ENCODE measurements around the gene SESN3. TPM values are rescaled to one million over a fixed set of nuclear protein-coding genes. Genes with fewer than 3 reads are reported as not detected.

The SESN3 gene
- total RNA-seq, 1 experiment from 2014 or later: 36.8 TPM

GRCh38 chr11:95264881-95265280 lies 33.9 kb upstream of the SESN3 start:
- H4K20me1 ChIP-seq (ENCODE audit: control insufficient read depth, insufficient read depth, insufficient read length): no peaks in the 10 kb centered on the region
- Mint-ChIP-seq H3K4me1 (peaks cover 12 to 18% of the 10 kb centered on the region in 2 experiments), H3K9me3 (peaks cover 0 to 5% of the 10 kb centered on the region in 2 experiments; a peak in 2 of 5 replicates), H3K27me3 (ENCODE audit: low read depth) (no peaks in the 10 kb centered on the region), H3K27ac (no peak overlapping the region), H3K4me3 (no peak overlapping the region), H3K36me3 (ENCODE audit: insufficient read depth in 1 of 3, low read depth in 3 of 3) (peaks cover 0 to 4% (median 0%) of the 10 kb centered on the region in 3 experiments; a peak in 2 of 7 replicates)
- no peak overlapping the region for H2BK20ac ChIP-seq (ENCODE audit: low read depth, low read length, poor library complexity, severe bottlenecking)
- no peaks in the 10 kb centered on the region for H3K79me2 ChIP-seq (ENCODE audit: insufficient read depth, low read length)
- no peak overlapping the region for H2BK15ac ChIP-seq (ENCODE audit: low read depth, low read length)
- no peak overlapping the region for H2BK5ac ChIP-seq (ENCODE audit: insufficient read length, low read length)
- no peak overlapping the region for H2AK5ac ChIP-seq (ENCODE audit: insufficient read length, low read length)
- H2BK12ac ChIP-seq (ENCODE audit: insufficient read length, low read depth, low read length): no peak overlapping the region
- H3K9me3 ChIP-seq (ENCODE audit: control insufficient read depth, low read depth, low read length): no peaks in the 10 kb centered on the region
- H2BK120ac ChIP-seq (ENCODE audit: low read depth, low read length, poor library complexity, severe bottlenecking): no peak overlapping the region
- no peak overlapping the region for H3K56ac ChIP-seq (ENCODE audit: insufficient read length, low read depth, low read length)
- no peak overlapping the region for H3K4ac ChIP-seq (ENCODE audit: low read depth, low read length)
- no peak overlapping the region for H3K18ac ChIP-seq (ENCODE audit: insufficient read length, low read depth, low read length)
- H3K79me1 ChIP-seq (ENCODE audit: insufficient read depth, low read depth, low read length, poor library complexity, severe bottlenecking): no peaks in the 10 kb centered on the region
- no peak overlapping the region for H3K27ac ChIP-seq (ENCODE audit: insufficient read length, low read depth, low read length)
- no peaks in the 10 kb centered on the region for H3K23me2 ChIP-seq (ENCODE audit: insufficient read length, low read depth, low read length, poor library complexity, severe bottlenecking)
- no peak overlapping the region for H3T11ph ChIP-seq (ENCODE audit: low read length)
- H3K27me3 ChIP-seq (ENCODE audit: insufficient read depth, low read length): no peaks in the 10 kb centered on the region
- no CpG with 5 or more reads among the region's 8 CpGs for WGBS (ENCODE audit: extremely low coverage, insufficient read length, low lambda C conversion rate)
- H3K4me2 ChIP-seq (ENCODE audit: insufficient read depth, insufficient read length, low read length): no peak overlapping the region
- H3K9ac ChIP-seq (ENCODE audit: extremely low read depth, insufficient read length, low read length): no peak overlapping the region
- H3K23ac ChIP-seq (ENCODE audit: insufficient read length, low read depth, low read length): no peak overlapping the region
- no peak overlapping the region for H4K8ac ChIP-seq (replicated peaks; ENCODE audit: insufficient read length, low read depth, low read length)
- H4K5ac ChIP-seq (ENCODE audit: insufficient read length, low read depth, low read length): no peak overlapping the region
- H3K14ac ChIP-seq (ENCODE audit: insufficient read depth, low read length): no peak overlapping the region
- H4K91ac ChIP-seq (ENCODE audit: insufficient read length, low read depth, low read length): no peak overlapping the region
- peaks cover 3% of the 10 kb centered on the region for H3K4me1 ChIP-seq (ENCODE audit: insufficient read depth, low read length)
- no peak for DNase-seq
- TF ChIP-seq, protein P1, sequence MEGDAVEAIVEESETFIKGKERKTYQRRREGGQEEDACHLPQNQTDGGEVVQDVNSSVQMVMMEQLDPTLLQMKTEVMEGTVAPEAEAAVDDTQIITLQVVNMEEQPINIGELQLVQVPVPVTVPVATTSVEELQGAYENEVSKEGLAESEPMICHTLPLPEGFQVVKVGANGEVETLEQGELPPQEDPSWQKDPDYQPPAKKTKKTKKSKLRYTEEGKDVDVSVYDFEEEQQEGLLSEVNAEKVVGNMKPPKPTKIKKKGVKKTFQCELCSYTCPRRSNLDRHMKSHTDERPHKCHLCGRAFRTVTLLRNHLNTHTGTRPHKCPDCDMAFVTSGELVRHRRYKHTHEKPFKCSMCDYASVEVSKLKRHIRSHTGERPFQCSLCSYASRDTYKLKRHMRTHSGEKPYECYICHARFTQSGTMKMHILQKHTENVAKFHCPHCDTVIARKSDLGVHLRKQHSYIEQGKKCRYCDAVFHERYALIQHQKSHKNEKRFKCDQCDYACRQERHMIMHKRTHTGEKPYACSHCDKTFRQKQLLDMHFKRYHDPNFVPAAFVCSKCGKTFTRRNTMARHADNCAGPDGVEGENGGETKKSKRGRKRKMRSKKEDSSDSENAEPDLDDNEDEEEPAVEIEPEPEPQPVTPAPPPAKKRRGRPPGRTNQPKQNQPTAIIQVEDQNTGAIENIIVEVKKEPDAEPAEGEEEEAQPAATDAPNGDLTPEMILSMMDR (conservative IDR thresholded peaks at IDR 0.05): no peak
- H2AFZ ChIP-seq (ENCODE audit: low read length): no peak overlapping the region

Data from H9 (cell line).